Activated naive CD4-positive, alpha-beta T cell treated with Interleukin-2 at 50 U/mL for 16 hours (primary cell): ENCODE results near the gene SULT1C3.

Experiments used
- DNase-seq: peaks from one replicate; pipeline ENCODE4 v3.0.0-alpha.2; 2020

SULT1C3 gene

DNA sequence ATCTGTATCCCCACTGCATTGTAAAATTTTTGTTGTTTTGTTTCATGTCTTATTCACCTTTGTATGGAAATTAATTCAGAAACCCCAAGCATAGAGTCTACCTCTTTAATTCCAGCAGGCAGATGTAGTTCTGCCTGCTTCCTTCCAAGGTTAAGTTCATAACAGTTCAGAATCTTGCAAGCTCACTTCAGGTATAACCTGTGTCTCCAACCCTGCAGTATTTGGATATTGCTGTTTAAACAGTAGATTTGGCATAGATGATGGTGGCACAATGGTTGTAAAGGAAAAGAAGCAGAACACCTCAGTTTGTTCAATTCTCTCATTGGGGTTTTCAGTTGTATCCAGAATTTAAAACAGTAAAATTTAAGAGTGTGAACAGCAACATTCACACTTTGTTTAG lies 70.1 kb downstream of the SULT1C3 start:
- no peak for DNase-seq
